Keratinocyte (primary cell): Measurements from ENCODE around the gene TTLL6. TPM values are rescaled to one million over a fixed set of nuclear protein-coding genes. Genes with fewer than 3 reads are reported as not detected.

Experiments
- DNase-seq: peaks from one replicate; pipeline ENCODE4 v3.0.0-alpha.2; 2011; ENCODE audit warnings: low read depth, missing footprints, low spot score
- FAIRE-seq: peaks from 2 replicates; lab custom pipeline; 2011; peaks lifted over from hg19 to GRCh38; lab: Jason Lieb, UNC
- H2AFZ ChIP-seq: 2 replicates; pipeline ENCODE4 v1.6.0; 2012; ENCODE audit warnings: low read length, control low read depth, inconsistent platforms; ENCODE audit not compliant: control insufficient read depth
- H3K27ac ChIP-seq: 2 replicates; pipeline ENCODE4 v1.5.1; 2011; ENCODE audit warnings: low read length; ENCODE audit not compliant: control insufficient read depth, insufficient read depth
- H3K27me3 ChIP-seq: 3 replicates; pipeline ENCODE4 v1.6.0; 2011; ENCODE audit warnings: low read length; ENCODE audit not compliant: control insufficient read depth, insufficient read depth; ENCODE audit errors: extremely low read depth
- H3K36me3 ChIP-seq, 2 experiments: 2 replicates in 1 of 2; 3 replicates in 1 of 2; pipeline ENCODE4 v1.5.1; 2011; ENCODE audit warnings: low read length in 2 of 2, mild to moderate bottlenecking in 1 of 2; ENCODE audit not compliant: control insufficient read depth in 2 of 2, insufficient read depth in 2 of 2; ENCODE audit errors: extremely low read depth in 1 of 2
- H3K4me1 ChIP-seq: 3 replicates; pipeline ENCODE4 v1.5.1; 2011; ENCODE audit warnings: low read length; ENCODE audit not compliant: control insufficient read depth, insufficient read depth; ENCODE audit errors: extremely low read depth
- H3K4me2 ChIP-seq: 3 replicates; pipeline ENCODE4 v1.6.0; 2011; ENCODE audit warnings: low read depth, low read length; ENCODE audit not compliant: control insufficient read depth, insufficient read depth; ENCODE audit errors: extremely low read depth
- H3K4me3 ChIP-seq, 3 experiments: fragments of 200-600 bp in 1 of 3; sonication (generic) in 1 of 3; 2 replicates in 2 of 3; 3 replicates in 1 of 3; pipeline ENCODE4 v1.5.1; 2011 to 2016; ENCODE audit warnings: low read length in 3 of 3, mild to moderate bottlenecking in 3 of 3, control low read depth in 2 of 3, inconsistent platforms in 1 of 3, low read depth in 1 of 3, mixed read lengths in 1 of 3, mixed run types in 1 of 3, moderate library complexity in 1 of 3; ENCODE audit not compliant: control insufficient read depth in 2 of 3, insufficient read depth in 2 of 3; ENCODE audit errors: extremely low read depth in 1 of 3
- H3K79me2 ChIP-seq: 2 replicates; pipeline ENCODE4 v1.6.0; 2012; ENCODE audit warnings: low read length; ENCODE audit not compliant: control insufficient read depth, insufficient read depth
- H3K9ac ChIP-seq: 3 replicates; pipeline ENCODE4 v1.6.0; 2011; ENCODE audit warnings: low read length; ENCODE audit not compliant: control insufficient read depth, insufficient read depth; ENCODE audit errors: extremely low read depth
- H3K9me1 ChIP-seq: 3 replicates; pipeline ENCODE4 v1.6.0; 2011; ENCODE audit warnings: low read length; ENCODE audit not compliant: control insufficient read depth, insufficient read depth; ENCODE audit errors: extremely low read depth
- H3K9me3 ChIP-seq: 2 replicates; pipeline ENCODE4 v1.5.1; 2012; ENCODE audit warnings: low read depth, low read length; ENCODE audit not compliant: control insufficient read depth
- H4K20me1 ChIP-seq: 3 replicates; pipeline ENCODE4 v1.6.0; 2011; ENCODE audit warnings: low read length; ENCODE audit not compliant: control insufficient read depth, insufficient read depth; ENCODE audit errors: extremely low read depth
- CTCF ChIP-seq, 3 experiments: IDR thresholded peaks in 1 of 3; conservative IDR thresholded peaks in 1 of 3; optimal IDR thresholded peaks in 1 of 3; 2 replicates in 2 of 3; 3 replicates in 1 of 3; pipeline versions ENCODE3 to v1.5.1; 2011; ENCODE audit warnings: low read length in 3 of 3, mild to moderate bottlenecking in 3 of 3, moderate library complexity in 2 of 3, control low read depth in 1 of 3, inconsistent platforms in 1 of 3; ENCODE audit not compliant: insufficient read depth in 2 of 3; ENCODE audit errors: extremely low read depth in 1 of 3
- EZH2 ChIP-seq: IDR thresholded peaks from one replicate; pipeline ENCODE4 v1.6.1; 2012; ENCODE audit warnings: inconsistent platforms, mild to moderate bottlenecking, low read length, moderate library complexity
- dilution Hi-C: fragments of 300-500 bp; cut with MboI; formaldehyde crosslinking; loops from one replicate; pipeline ENCODE4 v1.7.0; 2020; ENCODE audit warnings: low sequenced_read_pairs; ENCODE audit not compliant: extremely low pct_ligation_motif_present
- polyA plus RNA-seq, 5 experiments: library from polyadenylated mRNA; depleted of rRNA in 3 of 5; stranded (reverse) in 3 of 5; stranded (forward) in 1 of 5; unstranded in 1 of 5; fragments of >200 nt; gene quantifications; 1 replicate in 1 of 5; 2 replicates in 3 of 5; 3 replicates in 1 of 5; pipeline versions ENCODE4 v1.2.1 to v1.2.3, GENCODE V29; 2011 to 2012; ENCODE audit warnings: missing spikeins in 2 of 5, low read depth in 1 of 5, low replicate concordance in 1 of 5

Gene TTLL6
- polyA plus RNA-seq, 1 donor (not counting 4 experiments of a cell fraction or from before 2014, with no cell fraction given) = not detected

- no peak for FAIRE-seq
- no peaks in the 10 kb centered on the region for H3K79me2 ChIP-seq
- dilution Hi-C loops = no loop called here
- no peak within 1 kb of the TSS for H3K27ac ChIP-seq
- peak within 1 kb of the TSS; percentile 27 for H3K4me2 ChIP-seq
- no peaks in the 10 kb centered on the region for H3K9me3 ChIP-seq
- H3K9me1 ChIP-seq = no peaks in the 10 kb centered on the region
- peaks cover 99% of the 10 kb centered on the region for H3K27me3 ChIP-seq
- H4K20me1 ChIP-seq = no peaks in the 10 kb centered on the region
- peaks cover under 1% of the 10 kb centered on the region for H3K4me1 ChIP-seq
- DNase-seq = no peak
- H2AFZ ChIP-seq = no peak within 1 kb of the TSS
- no peaks in the 10 kb centered on the region for H3K36me3 ChIP-seq
- peak; percentile 69 for TF ChIP-seq EZH2
- no peak for TF ChIP-seq CTCF (optimal IDR thresholded peaks at IDR 0.05 in 1 of 3, IDR thresholded peaks at IDR 0.05 in 1 of 3, conservative IDR thresholded peaks at IDR 0.05 in 1 of 3; ENCODE audit: extremely low read depth in 1 of 3, insufficient read depth in 2 of 3, low read length in 3 of 3)
- peak within 1 kb of the TSS in 1 of 3 experiments; percentile 15 for H3K4me3 ChIP-seq
- no peak within 1 kb of the TSS for H3K9ac ChIP-seq
These were observed 88.5 kb downstream of the TTLL6 start, which contains the start of gene HOXB13 for GRCh38 chr17:48728232-48729231. HOXB13 (minus strand) TSS chr17:48728750; CDS start chr17:48728593, 157 bp downstream.

GRCh38 chr17:48727415-48728175 lies 89.4 kb downstream of the TTLL6 start:
- dilution Hi-C loops = no loop called here
- H3K4me3 ChIP-seq = no peak overlapping the region

More at GRCh38 chr17:48727415-48728175, 89.4 kb downstream of the TTLL6 start:
- no peak overlapping the region for H2AFZ ChIP-seq
- FAIRE-seq = no peak
- TF ChIP-seq CTCF (optimal IDR thresholded peaks at IDR 0.05 in 1 of 3, IDR thresholded peaks at IDR 0.05 in 1 of 3, conservative IDR thresholded peaks at IDR 0.05 in 1 of 3; ENCODE audit: extremely low read depth in 1 of 3, insufficient read depth in 2 of 3, low read length in 3 of 3) (no peak), EZH2 (no peak)
- peaks cover 4% of the 10 kb centered on the region for H3K4me1 ChIP-seq
- H3K9me1 ChIP-seq = no peaks in the 10 kb centered on the region
- no peaks in the 10 kb centered on the region for H3K36me3 ChIP-seq
- peaks cover 99% of the 10 kb centered on the region for H3K27me3 ChIP-seq
- H3K27ac ChIP-seq = no peak overlapping the region
- no peaks in the 10 kb centered on the region for H3K9me3 ChIP-seq
- H3K4me2 ChIP-seq = no peak overlapping the region
- H3K9ac ChIP-seq = no peak overlapping the region
- DNase-seq = no peak
- no peaks in the 10 kb centered on the region for H4K20me1 ChIP-seq
- H3K79me2 ChIP-seq = no peaks in the 10 kb centered on the region
